ENCODE data around the gene PLCB3. TPM values are rescaled to one million over a fixed set of nuclear protein-coding genes. Genes with fewer than 3 reads are reported as not detected.

Gene PLCB3
- total and polyA plus RNA-seq, 2 of the 13 experiments (the other 11 are each of a cell fraction or from before 2014, with no cell fraction given) = 7.5 to 13.8 TPM

GRCh38 chr11:64225608-64226506, 25.5 kb upstream of the PLCB3 start, which contains the start of the genes NUDT22 and TRPT1 (continued):
- no peak for TF ChIP-seq MLXIP (CRISPR knock-in tag; IDR thresholded peaks at IDR 0.05; ENCODE audit: borderline replicate concordance)
- no peak for TF ChIP-seq ZNF619 (CRISPR knock-in tag; IDR thresholded peaks at IDR 0.05)
- TF ChIP-seq MAZ (IDR thresholded peaks at IDR 0.05; ENCODE audit: borderline replicate concordance, low read depth, low read length) = no peak
- peak; percentile 81; the same call in 1 of the 2 replicates for TF ChIP-seq MAZ (CRISPR knock-in tag; IDR thresholded peaks at IDR 0.05; ENCODE audit: low read depth)
- peak; percentile 28; the same call in 1 of the 2 replicates for TF ChIP-seq ZHX1 (CRISPR knock-in tag; IDR thresholded peaks at IDR 0.05; ENCODE audit: low read depth)
- TF ChIP-seq RBFOX2 (IDR thresholded peaks at IDR 0.05; ENCODE audit: low read depth, low read length) = peak; percentile 89
- no peak for TF ChIP-seq ZBTB42 (CRISPR knock-in tag; IDR thresholded peaks at IDR 0.05)
- no peak for TF ChIP-seq RORA (CRISPR knock-in tag; IDR thresholded peaks at IDR 0.05)
- TF ChIP-seq MAFF (IDR thresholded peaks at IDR 0.05; ENCODE audit: low read depth, low read length) = no peak
- no peak for TF ChIP-seq ZFP62 (CRISPR knock-in tag; IDR thresholded peaks at IDR 0.05)
- no peak for TF ChIP-seq RARA (CRISPR knock-in tag; IDR thresholded peaks at IDR 0.05)
- TF ChIP-seq TIGD3 (CRISPR knock-in tag; IDR thresholded peaks at IDR 0.05; ENCODE audit: borderline replicate concordance) = peak; percentile 25; the same call in 1 of the 2 replicates
- no peak for TF ChIP-seq MAFG (CRISPR knock-in tag; IDR thresholded peaks at IDR 0.05)
- peak; percentile 50 for TF ChIP-seq YY1 (IDR thresholded peaks at IDR 0.05; ENCODE audit: insufficient read depth, insufficient replicate concordance, low read depth, low read length)
- TF ChIP-seq ZNF687 (CRISPR knock-in tag; IDR thresholded peaks at IDR 0.05) = no peak
- peak; percentile 23; the same call in 1 of the 2 replicates for TF ChIP-seq MXD4 (CRISPR knock-in tag; IDR thresholded peaks at IDR 0.05)
